ENCODE measurements around the gene ZBTB7B.

DNA sequence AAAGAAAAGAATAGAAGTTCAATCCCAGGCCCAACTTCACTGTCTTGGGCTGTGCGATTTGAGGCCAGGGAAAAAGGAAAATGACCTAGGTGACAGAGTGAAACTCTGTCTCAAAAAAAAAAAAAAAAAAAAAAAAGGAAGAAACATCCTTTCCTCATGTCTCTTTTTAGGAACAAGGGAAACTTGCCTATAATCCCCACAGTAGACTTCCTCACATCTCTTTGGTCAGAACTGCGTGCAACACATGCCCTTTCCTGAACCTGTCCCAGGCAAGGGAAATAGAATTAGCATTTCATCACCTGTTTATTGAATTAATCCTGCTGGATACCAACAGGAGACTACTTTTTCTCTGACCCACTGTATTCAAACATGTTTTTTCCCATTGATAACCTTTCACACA lies 33.3 kb downstream of the ZBTB7B start:
- TF ChIP-seq CTCF (IDR thresholded peaks at IDR 0.05) (no peak), POLR2A (IDR thresholded peaks at IDR 0.05) (no peak)

All from body of pancreas (tissue), 4 donors.